Calu3 (cell line): ENCODE results near the gene RIMKLB. TPM values are rescaled to one million over a fixed set of nuclear protein-coding genes. Genes with fewer than 3 reads are reported as not detected.

Source experiments
- BruUV-seq: library from RNA; stranded (reverse); fragments of 400-500 nt; replicated peaks from 2 replicates; lab custom pipeline; 2021; lab: Mats Ljungman, UMichigan
- CTCF ChIA-PET: fragments of 300-600 bp; sonication (Branson Sonifier 250); formaldehyde crosslinking; loops from one replicate; lab custom pipeline; 2022; ENCODE audit warnings: antibody characterized with exemption; lab: Charles Lee
- DNase-seq: peaks from one replicate; pipeline ENCODE4 v3.0.0; 2022
- H3K27ac Mint-ChIP-seq: one replicate; pipeline ENCODE4 v1.8.0; 2022; ENCODE audit warnings: mixed read lengths; ENCODE audit not compliant: unreplicated experiment
- H3K27me3 Mint-ChIP-seq: one replicate; pipeline ENCODE4 v1.8.0; 2022; ENCODE audit warnings: mixed read lengths; ENCODE audit not compliant: unreplicated experiment
- H3K36me3 Mint-ChIP-seq: one replicate; pipeline ENCODE4 v1.8.0; 2022; ENCODE audit warnings: mild to moderate bottlenecking, moderate library complexity, mixed read lengths; ENCODE audit not compliant: insufficient read depth, unreplicated experiment
- H3K4me1 Mint-ChIP-seq: one replicate; pipeline ENCODE4 v1.8.0; 2022; ENCODE audit warnings: mild to moderate bottlenecking, low read depth, mixed read lengths; ENCODE audit not compliant: unreplicated experiment
- H3K4me3 Mint-ChIP-seq: one replicate; pipeline ENCODE4 v1.8.0; 2022; ENCODE audit warnings: mild to moderate bottlenecking, low read depth, moderate library complexity, mixed read lengths; ENCODE audit not compliant: unreplicated experiment
- H3K9me3 Mint-ChIP-seq: one replicate; pipeline ENCODE4 v1.8.0; 2022; ENCODE audit warnings: low read depth, mixed read lengths; ENCODE audit not compliant: unreplicated experiment
- intact Hi-C: fragments of 100-400 bp; cut with micrococcal nuclease; formaldehyde crosslinking; loops from one replicate; pipeline ENCODE4 v1.10.0; 2022; ENCODE audit not compliant: unreplicated experiment
- total RNA-seq: library from RNA; stranded (reverse); gene quantifications from 2 replicates; pipeline ENCODE4 v1.2.3, GENCODE V29; 2022
- TF ChIP-seq, protein P1 (sequence below): fragments of 200-600 bp; IDR thresholded peaks from one replicate; pipeline ENCODE4 v1.8.0; 2022; ENCODE audit warnings: antibody characterized with exemption; ENCODE audit not compliant: unreplicated experiment

RIMKLB gene
- total RNA-seq, 1 experiment from 2014 or later: 36.3 TPM

DNA sequence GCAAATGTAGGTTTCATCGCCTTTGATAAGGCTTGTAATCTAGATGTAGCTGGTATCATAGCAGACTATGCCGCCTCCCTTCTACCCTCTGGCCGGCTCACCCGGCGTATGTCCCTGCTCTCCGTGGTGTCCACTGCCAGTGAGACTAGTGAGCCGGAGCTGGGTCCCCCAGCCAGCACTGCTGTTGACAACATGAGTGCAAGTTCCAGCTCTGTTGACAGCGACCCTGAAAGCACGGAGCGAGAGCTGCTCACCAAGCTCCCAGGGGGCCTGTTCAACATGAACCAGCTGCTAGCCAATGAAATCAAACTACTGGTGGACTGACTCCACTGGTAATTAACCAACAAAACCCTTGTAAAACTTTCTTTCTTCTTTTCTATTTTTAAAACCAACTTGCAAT is 75.7 kb downstream of the RIMKLB start:
- H3K4me3 Mint-ChIP-seq: no peak overlapping the region
- CTCF ChIA-PET: interaction anchor here (0.6 kb wide), 1 partner anchor 117 kb away, joined by 5 read pairs; no protein-coding TSS in a partner anchor
- BruUV-seq: no TSS peak
- peaks cover 5% of the 10 kb centered on the region for H3K36me3 Mint-ChIP-seq
- intact Hi-C loops: loop anchor here (10.0 kb wide), 1 partner anchor 271 kb away; no protein-coding TSS in a partner anchor
- DNase-seq: no peak
- no peak overlapping the region for H3K27ac Mint-ChIP-seq
- TF ChIP-seq, protein P1, sequence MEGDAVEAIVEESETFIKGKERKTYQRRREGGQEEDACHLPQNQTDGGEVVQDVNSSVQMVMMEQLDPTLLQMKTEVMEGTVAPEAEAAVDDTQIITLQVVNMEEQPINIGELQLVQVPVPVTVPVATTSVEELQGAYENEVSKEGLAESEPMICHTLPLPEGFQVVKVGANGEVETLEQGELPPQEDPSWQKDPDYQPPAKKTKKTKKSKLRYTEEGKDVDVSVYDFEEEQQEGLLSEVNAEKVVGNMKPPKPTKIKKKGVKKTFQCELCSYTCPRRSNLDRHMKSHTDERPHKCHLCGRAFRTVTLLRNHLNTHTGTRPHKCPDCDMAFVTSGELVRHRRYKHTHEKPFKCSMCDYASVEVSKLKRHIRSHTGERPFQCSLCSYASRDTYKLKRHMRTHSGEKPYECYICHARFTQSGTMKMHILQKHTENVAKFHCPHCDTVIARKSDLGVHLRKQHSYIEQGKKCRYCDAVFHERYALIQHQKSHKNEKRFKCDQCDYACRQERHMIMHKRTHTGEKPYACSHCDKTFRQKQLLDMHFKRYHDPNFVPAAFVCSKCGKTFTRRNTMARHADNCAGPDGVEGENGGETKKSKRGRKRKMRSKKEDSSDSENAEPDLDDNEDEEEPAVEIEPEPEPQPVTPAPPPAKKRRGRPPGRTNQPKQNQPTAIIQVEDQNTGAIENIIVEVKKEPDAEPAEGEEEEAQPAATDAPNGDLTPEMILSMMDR: no peak
- H3K9me3 Mint-ChIP-seq: no peaks in the 10 kb centered on the region
- no peaks in the 10 kb centered on the region for H3K4me1 Mint-ChIP-seq
- H3K27me3 Mint-ChIP-seq: no peaks in the 10 kb centered on the region

DNA sequence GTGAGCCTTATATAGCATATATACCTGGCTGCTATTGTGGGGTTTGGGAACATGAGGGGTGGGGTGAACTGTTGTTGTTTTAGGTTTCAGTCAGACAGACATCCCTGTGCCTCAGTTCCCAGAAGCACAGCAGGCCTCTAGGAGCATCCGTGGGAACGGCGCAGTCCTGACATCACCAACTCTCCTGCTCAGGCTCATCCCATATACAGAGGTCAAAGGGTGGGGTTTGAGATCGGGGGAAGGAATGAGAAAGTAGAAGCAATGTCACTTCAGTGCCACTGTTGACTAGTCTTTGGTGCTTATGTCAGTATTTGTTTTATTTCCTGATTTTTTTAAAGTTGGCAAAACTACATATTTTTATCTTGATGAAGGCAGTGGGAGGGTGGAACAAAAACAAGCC is 81.5 kb downstream of the RIMKLB start:
- CTCF ChIA-PET: interaction anchor here (0.6 kb wide), 1 partner anchor 111 kb away, joined by 4 read pairs; no protein-coding TSS in a partner anchor
- no TSS peak for BruUV-seq
- DNase-seq: no peak
- TF ChIP-seq, protein P1: no peak
- peaks cover 7% of the 10 kb centered on the region for H3K36me3 Mint-ChIP-seq
- intact Hi-C loops: loop anchor here (10.0 kb wide), 1 partner anchor 266 kb away; no protein-coding TSS in a partner anchor
- H3K4me3 Mint-ChIP-seq: no peak overlapping the region
- H3K9me3 Mint-ChIP-seq: no peaks in the 10 kb centered on the region
- no peak overlapping the region for H3K27ac Mint-ChIP-seq
- no peaks in the 10 kb centered on the region for H3K4me1 Mint-ChIP-seq
- no peaks in the 10 kb centered on the region for H3K27me3 Mint-ChIP-seq

DNA sequence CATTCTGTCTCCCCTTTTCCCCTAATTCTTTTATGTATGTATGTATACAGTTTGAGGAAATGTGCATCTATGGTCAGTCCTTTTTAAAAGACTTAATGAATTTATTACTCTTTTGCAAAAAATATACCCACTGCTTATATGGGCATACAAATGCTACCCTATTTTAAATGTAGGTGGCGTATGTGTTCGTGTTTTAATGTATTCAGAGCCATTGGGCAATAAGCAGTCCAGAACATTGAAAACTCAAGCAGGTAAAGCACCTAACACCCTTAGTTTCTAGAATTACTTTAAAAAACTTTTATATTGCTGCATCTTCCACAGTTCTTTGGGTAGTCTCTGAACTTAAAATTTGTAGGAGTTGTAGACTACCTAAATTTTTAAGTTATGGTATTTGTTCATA is 82.1 kb downstream of the RIMKLB start:
- Mint-ChIP-seq H3K27ac (no peak overlapping the region), H3K27me3 (no peaks in the 10 kb centered on the region), H3K9me3 (no peaks in the 10 kb centered on the region), H3K4me3 (no peak overlapping the region), H3K36me3 (peaks cover 10% of the 10 kb centered on the region), H3K4me1 (no peaks in the 10 kb centered on the region)
- no TSS peak for BruUV-seq
- intact Hi-C loops: loop anchor here (2.0 to 10.0 kb wide), 2 partner anchors 111 to 265 kb away; no protein-coding TSS in a partner anchor
- TF ChIP-seq, protein P1: no peak
- CTCF ChIA-PET: interaction anchor here (0.6 kb wide), 1 partner anchor 110 kb away, joined by 4 read pairs; no protein-coding TSS in a partner anchor
- no peak for DNase-seq

DNA sequence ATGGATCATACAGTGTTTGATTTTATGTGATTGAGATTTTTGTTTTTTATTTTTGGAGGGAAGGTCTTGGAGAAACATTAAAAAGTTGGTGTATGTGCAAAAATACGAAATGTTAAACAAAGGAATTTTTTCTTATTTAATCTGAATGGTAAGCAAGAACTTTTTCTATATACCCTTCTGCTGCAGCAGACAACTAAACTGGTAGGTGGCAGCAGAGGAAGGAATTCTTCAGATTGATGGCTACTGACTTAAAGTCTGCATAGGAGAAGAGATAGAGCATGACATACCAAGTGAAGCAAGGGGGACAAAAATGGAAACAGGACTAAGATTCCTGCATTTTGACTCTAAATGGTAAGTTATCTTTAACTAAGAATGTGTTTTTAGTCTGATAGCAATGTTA is 82.6 kb downstream of the RIMKLB start:
- TF ChIP-seq, protein P1: no peak
- CTCF ChIA-PET: no interaction called here
- intact Hi-C loops: loop anchor here (2.0 kb wide), 1 partner anchor 110 kb away; no protein-coding TSS in a partner anchor

More for the DNA sequence above, 82.6 kb downstream of the RIMKLB start:
- Mint-ChIP-seq H3K4me3 (no peak overlapping the region), H3K27me3 (no peaks in the 10 kb centered on the region), H3K27ac (no peak overlapping the region), H3K9me3 (no peaks in the 10 kb centered on the region), H3K36me3 (peaks cover 10% of the 10 kb centered on the region), H3K4me1 (no peaks in the 10 kb centered on the region)
- no TSS peak for BruUV-seq
- DNase-seq: peak; percentile 10
